NCI-H1092 (cell line): Measurements from ENCODE around the gene FAM120B.
A peak's percentile ranks its signal among the peaks of the same experiment; 100 is the strongest.

Experiments used
- DNase-seq: peaks from one replicate; lab custom pipeline; 2025; lab: John Stamatoyannopoulos, UW

FAM120B gene

DNA sequence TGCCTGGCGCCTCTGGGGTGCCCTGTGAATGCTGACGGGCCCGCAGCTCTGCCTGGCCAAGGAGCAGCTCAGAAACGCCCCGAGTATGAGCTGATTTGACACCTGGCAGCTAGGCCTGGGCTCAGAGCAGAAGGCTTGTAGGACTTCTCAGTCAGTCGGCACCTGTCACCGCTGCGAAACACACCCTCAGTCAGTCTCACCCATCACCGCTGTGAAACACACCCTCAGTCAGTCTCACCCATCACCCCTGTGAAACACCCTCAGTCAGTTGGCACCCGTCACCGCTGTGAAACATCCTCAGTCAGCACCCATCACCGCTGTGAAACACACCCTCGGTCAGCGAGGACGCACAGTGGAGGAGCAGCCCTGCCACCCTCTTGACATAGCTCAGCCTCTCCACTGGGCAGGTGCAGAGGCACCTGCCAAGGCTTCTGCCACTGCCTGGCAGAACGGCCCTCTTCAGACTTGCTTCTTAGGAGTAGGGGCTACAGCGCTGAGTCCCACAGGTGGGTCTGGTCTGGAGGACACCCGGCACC lies 137.6 kb downstream of the FAM120B start:
- peak; percentile 46 for DNase-seq

DNA sequence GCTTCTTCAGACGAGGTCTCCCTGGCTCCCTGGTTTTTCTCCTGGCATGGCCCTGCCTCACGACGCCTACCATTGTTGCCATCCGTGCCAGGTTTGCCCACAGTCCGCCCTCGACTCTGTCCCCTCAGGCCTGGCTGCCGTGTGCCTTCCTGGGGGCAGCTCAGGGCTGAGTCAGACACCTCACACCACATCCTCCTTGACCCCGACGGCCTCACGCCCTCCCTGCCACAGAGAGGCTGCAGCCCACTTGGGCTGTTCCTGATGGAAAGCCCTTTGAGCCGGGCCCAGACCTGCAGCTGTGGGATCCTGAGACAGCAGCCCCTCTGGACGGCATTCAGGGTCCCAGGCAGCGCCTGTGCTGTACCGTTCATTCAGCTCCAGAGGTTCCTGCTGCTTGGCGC lies 138.3 kb downstream of the FAM120B start:
- no peak for DNase-seq

DNA sequence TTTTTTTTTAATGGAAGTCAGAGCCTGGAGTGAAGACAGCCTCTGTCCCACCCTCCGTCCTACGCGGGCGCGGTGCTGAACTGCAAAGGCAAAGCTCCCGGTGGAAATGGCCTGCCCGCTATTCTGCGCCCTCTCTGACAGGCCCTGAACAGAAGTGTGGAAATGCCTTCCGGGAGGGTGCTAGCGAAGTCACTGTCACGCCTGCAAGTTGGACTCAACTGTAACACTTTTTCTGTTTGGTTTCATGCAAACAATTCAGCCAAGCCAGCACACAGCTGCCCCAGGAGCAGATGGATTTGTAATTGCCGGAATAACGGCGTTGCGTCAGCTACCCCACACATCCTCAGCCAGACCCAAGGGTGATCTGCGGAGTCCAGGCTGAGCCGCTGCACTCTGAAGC lies 138.9 kb downstream of the FAM120B start:
- no peak for DNase-seq

DNA sequence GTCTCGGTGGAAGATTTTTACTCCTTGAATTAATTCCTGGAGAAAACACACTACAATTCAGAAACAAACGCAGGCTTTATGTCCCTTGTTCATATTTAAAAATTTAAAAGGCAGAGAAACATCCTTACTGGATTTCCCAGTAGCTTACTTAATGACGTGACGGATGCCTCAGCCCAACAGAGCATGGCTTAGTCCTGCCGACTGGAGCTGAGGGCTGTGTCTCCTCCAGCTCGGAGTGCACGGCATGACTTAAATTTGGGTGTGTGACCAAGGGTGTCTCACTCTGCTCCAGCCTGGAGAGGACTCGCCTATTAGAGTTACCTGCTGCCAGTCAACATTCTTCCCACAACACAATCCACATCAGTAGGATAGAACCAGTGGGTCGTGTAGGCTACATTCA lies 139.4 kb downstream of the FAM120B start:
- no peak for DNase-seq

DNA sequence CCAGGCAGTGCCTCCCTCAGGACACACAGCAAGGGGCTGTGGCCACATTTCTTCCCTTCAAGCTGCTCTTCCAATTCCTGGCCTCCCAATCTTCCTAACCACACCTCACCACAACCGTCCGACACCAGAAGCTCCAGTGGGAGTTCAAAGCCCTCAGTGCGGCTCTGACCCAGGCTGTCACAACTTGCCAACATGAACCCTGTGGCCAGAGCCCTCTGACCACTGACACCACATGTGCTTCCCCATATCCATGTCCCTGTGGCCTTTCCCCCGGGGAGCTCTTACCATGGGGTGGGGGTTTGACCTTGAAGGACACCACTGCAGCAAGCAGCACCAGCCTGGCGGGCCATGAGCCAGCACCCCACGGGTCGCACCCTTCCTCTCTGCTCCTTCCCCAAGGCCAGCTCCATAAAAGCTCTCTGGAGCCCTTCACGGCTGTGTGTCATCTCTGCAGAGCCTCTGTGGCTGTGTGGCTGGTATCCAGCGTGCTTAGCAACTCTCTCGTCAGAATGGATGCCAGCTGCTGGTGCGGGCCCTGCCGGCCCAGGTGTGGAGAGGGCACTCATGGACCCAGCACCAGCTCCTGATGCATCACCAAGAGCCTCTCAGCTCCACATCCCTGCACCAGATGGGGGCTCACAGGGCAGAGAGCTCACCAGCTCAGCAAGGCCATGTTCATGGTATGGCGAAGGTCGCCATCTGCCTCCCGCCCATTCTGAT lies 140.4 kb downstream of the FAM120B start:
- DNase-seq = no peak

DNA sequence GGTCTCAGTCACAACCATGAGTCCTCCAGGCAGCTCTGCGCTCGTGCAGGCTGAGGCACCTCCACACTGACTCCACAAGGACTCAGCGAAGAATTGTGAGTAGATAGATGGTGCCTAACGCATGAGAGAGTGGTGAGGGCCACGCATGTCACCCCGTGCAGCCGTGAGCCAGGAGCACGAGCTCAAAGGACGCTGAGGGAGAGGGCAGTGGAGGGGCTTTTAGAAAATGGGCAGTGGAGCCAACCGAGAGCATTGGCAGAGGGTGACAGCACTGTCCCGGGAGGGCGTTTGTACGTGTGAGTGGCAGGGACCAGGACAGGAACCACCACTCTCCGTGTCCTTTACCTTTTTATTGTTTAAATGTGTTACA lies 141.0 kb downstream of the FAM120B start:
- DNase-seq = no peak

DNA sequence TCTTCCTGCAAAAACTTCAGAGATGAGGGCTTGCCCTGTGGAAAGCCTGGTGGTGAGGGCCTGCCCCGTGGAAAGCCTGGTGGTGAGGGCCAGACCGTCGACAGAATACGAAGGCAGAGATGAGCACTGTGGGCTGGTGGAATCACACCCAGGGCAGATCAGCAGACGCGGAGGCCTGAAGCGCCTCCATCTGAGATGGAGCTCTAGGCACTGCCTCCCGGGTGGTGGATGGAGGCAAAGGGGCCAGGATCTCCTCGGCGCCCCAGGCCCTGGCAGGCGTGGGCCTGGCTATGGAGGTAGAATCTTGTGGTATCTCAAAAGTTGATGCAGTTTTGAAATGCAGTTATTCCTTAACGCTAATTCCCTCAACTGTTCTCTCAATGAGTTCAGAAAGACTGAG lies 141.8 kb downstream of the FAM120B start:
- DNase-seq = no peak

DNA sequence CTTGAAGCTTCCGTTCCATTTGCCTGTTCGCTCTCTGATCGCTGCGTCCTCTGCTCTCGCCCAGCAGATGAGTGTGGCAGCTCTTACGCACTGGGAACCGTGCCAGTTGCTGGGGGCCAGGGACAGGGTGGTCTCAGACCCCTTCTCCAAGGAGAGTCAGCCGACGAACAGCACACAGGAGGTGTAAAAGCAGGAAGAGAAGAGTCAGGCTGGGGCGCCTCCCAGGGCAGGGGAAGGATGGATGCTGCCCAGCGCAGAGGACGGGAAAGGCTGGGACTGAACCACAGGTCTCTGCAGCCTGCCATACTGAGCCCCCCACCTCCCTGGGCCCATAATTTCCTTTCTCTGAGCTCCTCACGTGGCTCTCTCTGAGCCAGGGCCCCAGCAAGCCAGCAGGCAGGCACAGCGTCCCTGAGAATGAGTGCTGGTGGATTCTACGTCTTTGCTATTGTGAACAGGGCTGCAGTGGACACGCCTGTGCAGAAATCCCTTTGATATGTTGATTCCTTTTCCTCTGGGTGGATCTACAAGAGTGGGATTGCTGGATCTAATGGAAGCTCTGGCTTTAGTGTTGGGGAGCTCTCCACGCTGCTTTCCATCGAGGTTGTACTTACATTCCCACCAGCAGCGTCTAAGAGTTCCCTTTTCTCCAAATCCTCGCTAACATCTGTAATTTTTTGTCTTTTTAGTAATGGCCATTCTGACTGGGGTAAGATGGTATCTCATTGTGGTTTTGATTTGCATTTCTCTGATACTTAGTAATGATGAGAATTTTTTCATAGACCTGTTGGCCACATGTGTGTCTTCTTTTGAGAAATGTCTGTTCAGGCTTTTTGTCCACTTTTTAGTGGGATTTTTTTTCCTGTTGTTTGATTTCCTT lies 142.4 kb downstream of the FAM120B start:
- DNase-seq = no peak

DNA sequence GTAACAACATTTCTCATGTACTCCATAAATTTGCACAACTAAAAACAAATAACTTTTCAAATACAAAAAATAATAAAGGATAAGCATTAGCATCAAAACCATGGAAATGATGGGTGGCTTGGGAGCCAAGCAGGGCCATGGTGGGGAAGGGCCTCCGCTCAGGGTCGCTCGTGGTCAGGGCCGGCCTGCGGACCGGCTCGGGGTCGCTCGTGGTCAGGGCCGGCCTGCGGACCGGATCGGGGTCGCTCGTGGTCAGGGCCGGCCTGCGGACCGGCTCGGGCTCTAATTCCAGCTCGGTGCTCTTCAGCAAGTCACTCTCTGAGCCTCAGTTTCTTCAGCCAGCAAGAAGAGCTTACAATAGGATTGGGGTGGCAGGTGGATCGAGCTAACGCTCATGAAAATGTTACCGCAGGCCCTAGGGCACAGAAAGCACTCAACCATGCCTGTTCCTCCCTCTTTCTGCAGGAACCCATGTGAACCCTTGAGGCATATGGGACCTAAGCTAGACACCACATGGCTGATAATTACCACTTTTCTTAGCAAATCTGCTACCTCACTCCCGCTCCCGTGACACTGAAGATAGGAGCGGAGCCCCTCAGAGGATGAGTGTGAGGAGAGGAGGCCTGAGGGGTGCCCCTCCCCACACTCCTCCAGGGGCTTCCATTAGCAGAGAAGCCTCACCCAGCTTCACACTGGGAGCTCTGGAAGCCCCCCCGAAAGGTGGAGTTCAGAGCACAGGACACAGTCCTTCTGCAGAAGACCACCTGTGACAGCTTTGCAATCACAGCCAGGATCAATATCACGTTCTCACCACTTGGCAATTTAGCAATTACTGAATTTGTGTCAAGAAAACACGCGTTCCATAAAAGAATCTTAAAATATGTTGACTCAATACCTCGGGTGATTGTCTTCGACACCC lies 143.5 kb downstream of the FAM120B start:
- DNase-seq = no peak

DNA sequence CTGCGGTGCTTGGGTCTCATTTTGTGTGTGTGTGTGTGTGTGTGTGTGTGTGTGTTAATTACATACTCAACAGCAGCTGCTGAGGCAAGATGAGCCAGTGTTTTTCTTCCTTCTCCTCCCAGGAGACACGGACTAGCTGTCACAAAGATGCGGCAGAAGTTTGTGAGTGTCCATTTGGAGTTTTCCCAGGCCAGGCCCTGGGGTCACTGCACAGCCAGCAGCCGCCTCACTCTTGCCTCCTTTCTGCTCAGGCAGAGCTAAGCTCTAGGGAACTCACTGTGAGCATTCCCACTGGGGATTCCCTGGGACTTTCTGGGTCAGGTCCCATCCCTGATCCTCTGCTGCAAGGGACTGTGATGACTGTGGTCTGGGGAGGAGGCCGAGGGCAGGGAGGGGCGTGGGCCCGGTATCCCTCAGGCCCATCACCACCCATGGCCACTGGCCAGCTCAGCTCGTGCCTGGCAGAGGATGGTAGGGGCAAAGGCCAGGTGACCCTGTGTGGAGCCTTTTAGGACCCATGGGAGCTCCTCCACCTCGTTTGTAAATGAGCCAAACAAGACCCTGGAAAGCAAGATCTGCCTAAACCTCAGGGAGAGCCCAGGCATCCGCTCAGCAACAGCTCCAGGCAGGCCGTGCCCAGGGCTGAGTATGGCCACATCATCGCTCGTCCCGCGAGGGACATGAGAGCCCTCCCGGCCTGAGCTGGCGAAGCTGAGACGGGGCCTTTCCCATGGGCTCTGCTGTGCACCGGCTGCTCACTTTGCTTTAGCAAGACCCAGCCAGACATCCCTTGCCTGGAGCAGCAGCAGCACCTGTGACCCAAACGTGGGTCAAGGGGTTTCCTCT lies 144.6 kb downstream of the FAM120B start:
- DNase-seq = no peak

DNA sequence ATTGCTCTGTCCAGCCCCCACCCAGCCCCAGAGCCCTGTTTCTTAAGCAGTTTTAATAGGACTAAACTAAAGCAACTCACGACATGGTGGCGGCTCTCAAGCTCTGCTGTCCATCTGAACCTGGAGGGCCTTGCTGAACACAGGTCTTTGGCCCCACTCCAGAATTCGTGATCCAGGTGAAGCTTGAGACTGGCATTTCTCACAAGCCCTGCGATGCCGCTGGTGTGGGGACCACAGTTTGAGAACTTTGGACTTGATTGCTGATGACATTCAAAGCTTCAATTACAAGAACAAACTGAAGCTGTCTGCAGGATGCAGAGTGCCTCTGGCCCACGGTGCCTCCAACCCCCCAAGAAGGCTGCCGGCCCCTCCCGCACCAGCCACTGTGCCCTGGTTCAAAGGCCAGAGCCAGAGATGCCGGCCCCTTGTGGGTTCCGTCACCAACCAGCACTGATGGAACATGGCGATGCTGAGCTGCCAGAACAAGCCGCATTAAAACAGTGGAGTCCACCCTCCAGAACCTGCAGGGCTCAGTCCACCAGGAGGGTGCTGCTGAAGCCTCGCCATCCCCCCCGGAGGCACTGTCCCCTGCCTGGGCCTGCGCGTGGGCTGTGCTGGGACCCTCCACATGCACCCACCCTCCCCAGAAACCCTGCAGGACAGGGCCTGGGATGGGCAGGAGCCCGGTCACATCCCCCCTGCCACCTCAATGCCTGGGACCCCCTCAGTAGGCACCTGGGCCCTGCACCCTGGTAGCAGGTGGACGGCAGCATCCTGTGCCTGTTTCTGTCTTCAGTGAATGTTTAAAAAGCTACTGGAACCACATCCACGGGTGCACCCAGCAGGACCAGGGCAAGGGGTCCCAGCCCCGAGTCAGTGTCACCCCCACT lies 145.4 kb downstream of the FAM120B start:
- no peak for DNase-seq

DNA sequence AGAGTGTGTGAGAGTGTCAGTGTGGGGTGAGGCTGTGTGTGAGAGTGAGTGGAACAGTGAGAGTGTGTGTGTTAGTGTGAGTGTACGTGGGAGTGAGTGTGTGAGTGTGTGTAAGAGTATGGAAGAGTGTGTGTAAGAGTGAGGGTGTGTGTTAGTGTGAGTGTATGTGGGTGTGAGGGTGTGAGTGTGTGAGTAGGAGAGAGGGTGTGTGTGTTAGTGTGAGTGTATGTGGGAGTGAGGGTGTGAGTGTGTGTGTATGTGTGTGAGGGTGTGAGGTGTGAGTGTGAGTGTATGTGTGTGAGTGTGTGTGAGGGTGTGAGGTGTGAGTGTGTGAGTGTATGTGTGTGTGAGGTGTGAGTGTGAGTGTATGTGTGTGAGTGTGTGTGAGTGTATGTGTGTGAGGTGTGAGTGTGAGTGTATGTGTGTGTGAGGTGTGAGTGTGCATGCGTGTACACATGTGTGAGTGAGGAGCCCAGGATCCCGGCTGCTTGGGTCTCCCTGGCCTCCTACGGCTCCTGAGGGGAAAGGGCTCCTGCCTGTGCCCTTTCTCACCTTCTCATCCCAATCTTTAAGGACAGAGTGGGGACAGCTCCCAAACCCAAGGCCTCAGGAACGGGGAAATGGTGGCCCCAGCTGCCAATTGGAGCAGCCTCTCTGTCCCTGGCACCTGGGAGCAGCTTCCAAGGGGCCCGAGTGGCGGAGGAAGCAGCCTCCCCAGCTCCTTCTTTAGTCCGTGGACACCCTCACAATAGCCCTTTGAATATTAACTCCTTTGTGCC lies 146.4 kb downstream of the FAM120B start:
- DNase-seq = no peak

DNA sequence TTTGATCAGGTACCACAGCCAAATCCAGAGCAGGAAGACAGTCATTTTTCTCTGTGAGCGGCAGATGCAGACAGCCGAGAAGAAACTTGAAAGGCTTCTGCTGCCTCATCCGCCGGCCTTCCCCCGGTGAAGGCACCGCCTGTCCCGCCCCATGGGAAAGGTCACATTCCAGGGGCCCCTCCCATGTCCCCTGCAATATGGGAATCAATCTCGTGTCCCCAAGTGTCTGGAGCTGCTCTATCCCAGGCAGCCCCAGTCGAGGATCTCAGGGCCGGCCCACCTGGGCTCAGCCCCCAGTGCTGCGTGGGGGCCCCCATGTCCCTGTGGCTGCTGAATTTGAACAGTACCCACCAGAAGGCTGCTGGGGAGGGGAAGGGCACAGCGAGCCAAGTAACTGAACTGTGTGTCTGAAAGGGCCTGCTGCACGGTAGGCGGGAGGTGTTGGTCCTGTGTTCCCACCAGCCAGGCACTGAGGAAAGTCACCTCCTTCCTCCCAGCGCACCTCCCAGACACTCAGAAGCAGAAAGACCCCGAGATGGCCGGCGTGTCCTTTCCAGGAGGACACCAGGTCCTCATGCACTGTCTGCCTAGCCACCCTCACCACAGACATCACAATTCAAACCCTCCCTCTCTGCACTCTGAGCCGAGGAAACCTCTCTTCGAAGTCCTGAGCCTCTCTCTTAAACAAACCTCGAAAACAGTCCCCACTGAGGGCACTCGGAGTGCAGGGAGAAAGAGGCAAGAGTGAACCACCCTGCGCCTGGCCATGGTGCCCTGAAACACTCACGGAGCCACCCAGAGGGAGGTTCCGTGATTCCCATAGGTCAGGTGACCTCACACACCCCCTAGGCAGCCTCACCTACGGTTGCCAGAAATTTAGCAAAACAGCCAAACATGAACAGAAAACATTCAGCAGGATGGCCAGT lies 147.3 kb downstream of the FAM120B start:
- DNase-seq = no peak

DNA sequence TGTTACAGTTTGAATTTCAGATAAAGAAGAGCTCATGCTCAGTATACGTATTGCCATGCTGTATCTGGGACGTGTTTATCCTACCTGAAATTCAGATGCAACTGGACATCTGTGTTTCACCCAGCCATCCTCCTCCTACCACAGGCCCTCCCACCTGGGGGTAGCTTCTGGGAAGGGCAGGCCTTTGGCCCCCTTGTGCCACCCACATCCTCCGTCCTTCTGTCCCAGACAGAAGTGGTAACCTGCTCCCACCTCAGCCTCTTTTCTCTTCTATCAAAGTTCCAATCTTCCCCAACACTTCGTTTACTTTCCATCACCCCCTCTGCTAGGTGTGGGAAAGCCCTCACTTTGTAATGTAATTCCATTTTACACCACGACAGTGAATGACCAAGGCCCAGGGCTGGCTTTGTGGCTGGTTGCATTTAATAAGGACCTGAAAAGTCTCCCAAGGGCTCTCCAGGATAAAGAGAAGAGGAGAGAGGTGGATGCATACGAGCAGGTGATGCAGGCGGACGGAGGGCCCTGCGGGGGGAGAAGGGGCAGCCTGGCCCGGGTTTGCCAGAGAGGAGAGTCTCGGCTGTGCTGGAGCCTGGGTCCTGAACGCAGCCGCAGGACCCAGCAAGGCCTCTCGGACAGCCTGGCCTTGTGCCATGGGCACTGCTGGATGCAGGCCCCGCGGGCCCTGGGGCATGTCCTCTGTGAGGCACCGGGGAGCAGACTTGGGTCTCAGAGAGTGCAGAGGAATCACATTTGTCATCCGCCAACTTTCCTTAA lies 148.1 kb downstream of the FAM120B start:
- DNase-seq = no peak

DNA sequence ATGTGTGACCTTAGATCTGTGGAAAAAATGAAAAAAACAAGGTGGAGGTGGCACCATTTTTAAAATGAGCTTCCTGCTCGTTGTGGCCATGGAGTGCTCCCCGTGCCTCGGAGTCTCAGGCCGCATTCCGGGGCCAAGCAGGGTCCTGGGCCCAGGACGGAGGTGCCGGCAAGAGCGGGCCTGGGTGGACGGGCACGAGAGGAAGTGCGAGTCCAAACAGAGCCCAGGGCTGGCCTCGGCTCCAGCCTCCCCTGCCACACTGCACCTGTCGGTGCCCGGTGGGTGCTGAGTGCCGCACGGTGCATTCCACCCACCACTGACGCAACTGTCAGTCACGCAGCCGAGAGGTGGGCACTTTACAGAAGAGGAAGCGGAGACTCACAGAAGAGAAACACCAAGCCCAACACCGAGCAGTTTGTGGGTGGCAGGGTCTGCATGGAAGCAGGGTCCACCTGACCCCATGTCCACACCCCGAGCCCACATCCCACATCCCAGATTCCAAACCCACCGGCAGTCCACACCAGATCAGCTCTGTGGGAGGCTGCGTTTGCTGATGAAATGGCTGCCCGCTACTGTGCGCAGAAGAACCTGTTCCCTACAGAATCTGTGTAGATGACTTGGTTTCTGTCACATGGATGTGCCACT lies 148.9 kb downstream of the FAM120B start:
- DNase-seq = no peak

DNA sequence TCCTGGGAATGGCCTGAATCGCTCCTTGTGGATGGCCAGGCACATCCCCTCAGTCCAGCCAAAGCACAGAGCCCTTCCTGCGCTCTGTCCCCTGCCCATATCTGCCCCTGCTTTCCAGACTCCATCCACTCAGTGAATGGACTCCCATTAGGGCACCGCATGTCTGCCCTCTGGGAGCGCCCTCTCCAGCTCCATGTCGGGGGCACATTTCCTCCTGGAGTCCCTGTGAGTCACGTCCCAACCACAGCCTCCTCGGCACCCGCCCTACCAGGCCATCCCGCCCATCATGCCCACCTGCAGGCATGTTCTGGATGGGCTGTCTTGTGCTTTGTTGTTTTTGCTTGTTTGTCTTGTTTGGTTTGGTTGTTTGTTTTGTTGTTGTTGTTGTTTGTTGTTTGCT lies 149.8 kb downstream of the FAM120B start:
- DNase-seq = no peak
